Fibroblast of skin of right biceps (primary cell): ENCODE data around the gene CDADC1.
"Not testable (repeated sequence)": the region's sequence is repeated elsewhere in the genome, so short reads cannot be mapped to it uniquely, and the experiment has no call there.

Source experiments
- DNase-seq: peaks from one replicate; pipeline ENCODE4 v3.0.0-alpha.2; 2013

CDADC1 gene

DNA sequence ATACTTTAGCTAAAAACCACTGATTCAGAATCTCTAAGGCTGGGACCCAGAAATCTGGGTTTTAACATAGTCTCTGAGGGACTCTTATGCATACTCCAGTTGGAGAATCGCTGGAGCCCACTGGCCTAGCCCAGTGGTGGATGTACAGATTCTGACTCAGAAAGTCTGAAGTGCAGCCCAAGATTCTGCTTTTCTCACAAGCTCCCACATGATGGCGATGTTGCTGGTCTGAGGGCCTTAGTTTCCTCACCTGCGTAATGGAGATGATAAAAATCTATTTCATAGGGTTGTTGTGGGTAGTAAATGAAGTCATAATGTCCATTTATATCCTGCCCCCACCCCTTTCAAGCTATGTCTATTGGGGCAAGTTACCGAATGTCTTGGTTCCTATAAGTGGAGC, 7.7 kb upstream of the CDADC1 start:
- peak; percentile 23 for DNase-seq

DNA sequence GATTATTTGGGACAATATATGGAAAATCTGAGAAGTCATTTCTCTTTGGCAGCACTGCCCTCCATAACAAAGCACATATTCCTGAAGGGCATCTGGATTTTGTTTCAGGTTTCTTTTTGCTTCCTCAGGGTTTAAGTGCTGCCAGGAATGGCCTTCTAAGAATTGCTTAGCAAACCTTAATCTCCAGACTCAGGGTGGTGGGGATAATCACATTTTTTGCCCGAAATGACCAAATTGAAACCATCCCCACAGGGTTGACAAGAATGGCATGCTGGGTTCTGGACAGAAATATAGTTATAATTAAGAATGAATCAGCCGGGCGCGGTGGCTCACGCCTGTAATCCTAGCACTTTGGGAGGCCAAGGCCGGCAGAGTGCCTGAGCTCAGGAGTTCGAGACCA, 6.4 kb upstream of the CDADC1 start:
- no peak for DNase-seq

DNA sequence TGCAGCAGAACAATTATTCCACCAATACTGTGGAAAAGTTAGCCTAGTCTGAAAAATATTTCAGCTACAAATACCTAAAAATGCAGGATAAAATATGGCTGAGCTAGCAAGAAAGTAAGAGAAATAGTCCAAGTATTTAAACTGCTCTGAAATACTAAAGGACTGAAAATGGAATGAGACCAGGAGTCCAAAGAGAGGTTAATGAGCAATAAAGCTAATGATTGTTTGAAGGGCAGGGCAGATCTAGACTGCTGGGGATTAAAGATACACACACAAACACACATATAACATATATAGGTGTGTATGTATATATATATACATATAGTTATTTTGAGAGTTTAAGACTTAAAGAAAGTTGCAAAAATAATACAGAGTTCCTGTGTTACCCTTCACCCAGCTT, 2.6 kb upstream of the CDADC1 start:
- DNase-seq, result no peak

DNA sequence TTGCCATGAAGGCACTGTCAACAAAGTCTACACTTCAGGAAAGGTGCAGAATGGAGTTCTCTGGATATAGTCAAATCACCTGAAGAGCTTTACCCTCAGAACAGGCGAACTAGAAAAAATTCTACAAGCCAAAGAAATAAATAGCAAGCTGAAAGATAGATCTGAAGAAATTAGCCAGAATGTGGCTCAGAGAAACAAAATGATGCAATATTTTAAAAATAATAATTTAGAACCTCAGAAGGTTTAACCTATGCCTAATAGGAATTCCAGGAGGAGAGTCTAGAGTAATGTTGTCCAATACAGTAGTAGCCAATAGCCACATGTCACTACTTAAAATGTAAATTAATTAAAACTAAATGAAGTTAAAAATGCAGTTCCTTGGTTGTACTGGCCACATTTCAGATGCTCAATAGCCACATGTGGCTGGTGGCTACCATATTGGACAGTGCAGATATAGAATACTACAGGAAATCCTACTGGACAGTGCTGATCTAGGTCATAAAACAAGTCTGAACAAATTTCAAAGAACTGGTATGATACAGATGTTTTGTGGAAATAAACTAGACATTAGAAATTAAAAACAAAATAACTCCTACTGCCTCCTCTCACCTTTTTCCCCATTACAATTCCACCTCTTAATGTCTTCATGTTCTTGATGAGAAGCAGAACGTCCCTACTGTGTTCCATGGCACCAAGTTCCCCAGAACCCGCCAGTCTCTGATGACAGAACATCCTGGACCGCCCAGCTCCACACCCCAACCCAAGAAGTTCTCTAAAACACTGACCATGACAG, 679 bp upstream of the CDADC1 start:
- no peak for DNase-seq

DNA sequence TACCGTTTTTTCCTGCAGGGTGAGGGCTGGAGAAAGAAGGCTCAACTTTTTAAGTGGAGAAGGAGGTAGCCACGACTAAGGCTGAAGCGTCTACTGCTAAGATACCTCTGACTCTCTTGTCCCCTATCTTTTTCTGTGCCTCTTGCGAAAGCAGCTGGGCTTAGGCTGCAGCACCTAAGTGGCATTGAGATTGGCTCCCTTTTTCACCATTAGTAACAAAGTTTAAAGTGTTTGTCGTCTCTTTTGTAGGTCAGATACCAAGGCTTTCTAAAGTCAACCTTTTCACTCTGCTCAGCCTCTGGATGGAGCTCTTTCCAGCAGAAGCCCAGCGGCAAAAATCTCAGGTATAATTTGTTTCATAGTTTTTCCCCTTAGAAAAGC, 887 bp downstream of the CDADC1 start:
- DNase-seq, result no peak

DNA sequence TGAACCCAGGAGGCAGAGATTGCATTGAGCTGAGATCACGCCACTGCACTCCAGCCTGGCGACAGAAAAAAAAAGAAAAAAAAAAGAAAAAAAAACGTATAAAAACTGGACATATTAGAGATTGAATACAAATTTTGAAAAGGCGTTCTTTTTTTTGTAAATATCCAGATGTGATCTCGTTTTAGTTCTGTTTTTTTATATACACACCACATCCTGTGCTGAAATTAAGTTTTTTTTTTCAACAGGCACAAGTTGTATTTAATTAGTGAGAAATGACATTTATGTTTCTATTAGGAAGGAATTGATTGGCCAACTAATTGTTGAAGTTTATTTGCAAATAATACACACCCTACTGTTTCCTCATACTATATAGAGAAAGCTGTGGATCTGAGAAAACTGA, 3.6 kb downstream of the CDADC1 start:
- DNase-seq, result no peak

DNA sequence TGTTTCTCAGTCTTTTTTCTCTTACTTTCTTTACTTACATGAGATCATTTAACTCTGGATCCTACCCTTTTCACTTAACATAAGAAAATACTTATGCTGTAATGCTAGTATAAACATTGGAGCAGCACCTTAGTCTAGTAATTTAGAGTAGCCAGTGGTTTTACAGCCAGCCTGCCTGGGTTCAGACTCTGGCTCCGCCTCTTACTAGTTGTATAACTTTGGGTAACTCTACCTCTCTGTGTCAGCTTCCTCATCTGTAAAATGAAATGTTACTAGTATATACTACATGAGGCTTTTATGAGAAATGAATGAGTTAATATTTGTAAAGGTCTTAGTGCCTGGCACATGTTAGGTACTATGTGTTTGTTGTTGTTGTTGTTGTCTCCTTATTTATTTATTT, 5.6 kb downstream of the CDADC1 start:
- no peak for DNase-seq

DNA sequence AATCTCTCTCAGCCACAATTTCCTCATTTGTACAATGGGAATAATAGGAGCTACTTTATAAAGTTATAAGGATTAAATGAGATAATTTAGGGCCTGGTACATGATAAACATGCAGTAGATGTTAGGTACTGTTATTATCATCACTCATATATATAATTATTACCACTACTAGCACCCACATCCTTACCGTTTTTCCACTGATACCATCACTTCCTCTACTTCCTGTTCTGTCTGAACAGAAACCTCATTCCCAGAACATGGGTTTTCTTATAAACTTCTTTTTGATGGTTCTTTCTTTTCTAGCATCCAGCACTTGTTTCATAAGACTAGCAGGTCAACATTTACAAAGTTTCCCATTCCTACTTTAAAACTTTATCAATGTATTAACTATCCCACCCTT, 6.3 kb downstream of the CDADC1 start:
- DNase-seq, result no peak

DNA sequence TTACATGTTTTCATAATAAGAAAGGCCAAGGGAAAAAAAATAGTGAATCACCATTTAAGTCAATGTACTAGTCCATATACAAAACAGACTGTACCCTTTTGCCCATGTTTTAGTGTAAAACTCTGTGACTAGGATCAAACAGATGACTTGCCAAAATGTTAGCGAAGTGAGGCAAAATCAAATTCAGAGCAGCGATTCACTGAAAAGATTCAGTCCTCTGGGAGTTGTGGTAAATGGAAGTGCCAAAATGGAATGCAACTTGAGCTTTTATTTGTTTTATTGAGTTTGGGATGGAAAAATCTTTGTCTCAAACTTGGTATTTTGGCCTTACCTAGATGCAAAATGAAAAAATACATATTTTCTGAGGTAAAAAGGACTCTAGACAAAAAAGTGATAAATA, 9.1 kb downstream of the CDADC1 start:
- peak; percentile 48 for DNase-seq

DNA sequence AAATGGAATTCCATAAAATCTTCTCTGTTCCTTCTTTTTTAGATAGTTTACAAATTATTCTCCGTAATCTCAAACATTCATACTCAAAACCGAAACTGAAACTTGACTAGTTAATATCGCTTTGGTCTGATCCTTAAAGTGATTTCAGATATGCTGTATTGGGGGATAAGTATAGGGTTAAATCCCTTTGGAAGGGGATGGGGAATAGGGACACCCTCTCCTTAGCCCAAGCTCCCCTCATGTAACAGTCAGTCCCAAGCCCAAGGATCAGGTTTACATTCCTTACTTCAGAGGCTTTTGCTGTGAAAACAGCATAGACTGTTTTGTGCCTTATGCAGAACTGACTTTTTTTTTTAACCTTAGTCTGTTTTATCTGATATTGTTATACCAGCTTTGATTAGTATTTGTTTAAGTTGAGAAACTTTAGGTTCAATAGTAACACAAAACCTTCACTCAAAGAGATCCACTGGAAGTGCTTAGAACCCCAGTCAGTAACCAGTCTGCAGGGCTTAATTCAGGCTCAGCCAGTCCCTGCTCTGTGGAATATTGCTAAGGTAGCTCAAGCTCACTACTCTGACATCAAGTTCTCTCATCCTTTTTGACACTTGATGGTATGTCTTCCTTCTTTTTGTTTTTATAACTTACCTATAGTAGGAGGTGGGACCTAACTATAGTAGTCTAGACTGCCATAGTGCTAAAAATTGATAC, 10.5 kb downstream of the CDADC1 start:
- DNase-seq, result no peak

DNA sequence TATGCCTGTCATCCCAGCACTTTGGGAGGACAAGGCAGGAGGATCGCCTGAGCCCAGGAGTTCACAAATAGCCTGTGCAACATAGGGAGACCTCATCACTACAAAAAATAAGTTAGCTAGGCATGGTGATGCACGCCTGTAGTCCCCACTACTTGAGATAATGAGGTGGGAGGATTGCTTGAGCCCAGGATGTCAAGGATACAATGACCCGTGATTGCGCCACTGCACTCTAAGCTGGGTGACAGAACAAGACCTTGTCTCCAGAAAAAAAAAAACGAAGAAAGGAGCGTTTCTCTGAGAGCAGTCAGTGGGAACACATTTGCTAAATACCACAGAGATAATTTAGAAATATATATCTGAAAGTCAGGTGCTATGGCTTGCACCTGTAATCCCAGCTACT, 11.9 kb downstream of the CDADC1 start:
- no peak for DNase-seq

DNA sequence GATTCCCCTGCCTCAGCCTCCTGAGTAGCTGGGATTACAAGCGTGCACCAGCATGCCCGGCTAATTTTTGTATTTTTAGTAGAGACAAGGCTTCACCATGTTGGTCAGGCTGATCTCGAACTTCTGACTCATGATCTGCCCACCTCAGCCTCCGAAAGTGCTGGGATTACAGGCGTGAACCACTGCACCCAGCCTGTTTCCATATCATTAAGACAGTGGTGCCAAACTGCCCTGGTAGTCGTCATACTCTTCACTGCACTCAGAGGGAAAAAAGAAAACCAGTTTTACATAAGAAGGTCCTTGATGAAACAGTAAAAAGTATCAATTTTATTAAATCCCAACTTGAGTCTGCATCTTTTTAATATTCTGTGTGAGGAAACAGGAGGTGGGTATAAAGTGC, 14.9 kb downstream of the CDADC1 start:
- DNase-seq, result no peak

DNA sequence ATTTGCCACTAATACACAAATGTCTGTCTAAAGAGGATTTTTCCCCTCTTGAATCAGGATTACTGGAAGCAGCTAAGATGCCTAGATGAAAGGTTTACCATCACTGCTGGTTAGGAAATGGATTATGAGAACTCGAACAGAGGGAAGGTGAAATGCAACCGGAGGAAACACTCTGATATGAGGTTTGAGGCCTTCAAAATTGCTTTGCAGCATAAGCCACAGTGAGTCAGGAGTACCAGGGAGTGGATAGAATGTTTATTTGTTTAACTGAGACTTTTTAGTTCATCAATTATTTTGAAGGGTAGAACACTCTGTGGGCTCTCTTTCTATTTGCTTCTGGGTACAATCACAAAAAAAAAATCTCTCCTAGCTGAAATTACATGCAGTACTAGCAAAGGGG, 18.1 kb downstream of the CDADC1 start:
- peak; percentile 31 for DNase-seq

DNA sequence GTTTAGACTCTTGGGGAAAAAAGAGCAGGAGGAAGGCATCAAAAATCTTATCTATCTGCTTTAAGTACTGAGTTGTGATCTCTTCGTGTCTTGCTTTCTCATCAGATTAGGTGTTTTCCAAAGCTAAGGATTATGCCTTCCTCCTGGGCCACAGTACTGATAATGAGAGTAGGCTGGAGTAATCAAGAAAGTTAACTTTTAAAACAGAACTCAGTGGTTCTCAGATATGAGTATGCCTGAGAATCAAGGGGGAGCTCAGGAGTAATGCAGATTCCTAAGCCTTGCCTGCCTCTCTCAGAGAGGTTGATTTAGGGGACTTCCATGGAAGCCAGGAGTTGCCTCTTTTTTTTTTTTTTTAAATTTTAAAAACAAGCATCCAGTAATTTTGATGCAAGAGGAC, 23.5 kb downstream of the CDADC1 start:
- DNase-seq, result no peak

DNA sequence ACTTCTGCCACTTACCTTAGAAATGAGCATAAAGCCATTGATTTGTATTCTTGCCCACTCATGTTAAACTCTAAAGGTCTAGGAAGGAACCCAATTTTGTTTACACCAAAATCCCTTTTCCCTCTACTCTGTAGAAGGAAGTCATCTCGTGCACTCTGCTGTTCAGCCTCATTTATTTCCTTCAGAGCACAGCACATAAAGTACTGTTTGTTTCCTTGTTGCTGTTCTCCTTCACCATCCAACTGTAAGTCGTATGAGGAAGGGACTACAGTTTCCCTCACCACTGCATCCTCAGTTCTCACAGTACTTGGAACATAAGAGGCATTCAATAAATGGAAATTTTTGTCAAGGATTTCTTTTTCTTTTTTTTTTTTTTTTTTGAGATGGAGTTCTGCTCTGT, 24.6 kb downstream of the CDADC1 start:
- no peak for DNase-seq

DNA sequence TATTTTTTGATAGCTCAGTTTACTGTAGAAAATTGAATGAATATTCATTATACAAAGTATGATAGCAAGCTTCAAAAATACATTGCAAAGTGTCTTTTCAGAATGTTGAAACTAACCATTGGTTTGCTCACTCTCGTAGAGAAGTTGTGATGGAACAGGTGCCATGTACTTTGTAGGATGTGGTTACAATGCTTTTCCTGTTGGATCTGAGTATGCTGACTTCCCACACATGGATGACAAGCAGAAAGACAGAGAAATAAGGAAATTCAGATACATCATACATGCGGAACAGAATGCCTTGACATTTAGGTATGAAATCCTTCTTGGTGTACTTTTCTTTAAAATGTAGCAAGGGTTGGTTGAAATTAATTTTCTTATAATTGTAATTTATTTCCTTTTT, 30.5 kb downstream of the CDADC1 start:
- no peak for DNase-seq

DNA sequence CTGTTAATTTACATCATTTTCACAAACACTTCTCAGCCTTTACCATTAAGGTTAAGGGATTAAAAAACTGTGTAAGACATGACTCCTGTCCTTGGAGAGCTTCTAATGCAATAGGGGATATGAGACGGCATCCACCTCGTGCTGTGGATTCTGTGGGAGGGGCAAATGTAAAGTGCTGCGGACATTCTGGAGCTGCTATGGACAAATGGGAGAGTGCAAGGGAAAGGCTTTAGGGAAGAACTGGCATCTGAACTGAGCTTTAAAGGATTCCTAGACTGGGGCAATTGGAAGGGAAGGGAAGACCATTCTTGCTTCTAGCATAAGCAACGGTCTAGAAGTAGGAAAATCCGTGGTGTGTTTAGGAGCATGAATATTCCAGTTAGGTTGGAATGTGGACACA, 31.4 kb downstream of the CDADC1 start:
- DNase-seq, result no peak

DNA sequence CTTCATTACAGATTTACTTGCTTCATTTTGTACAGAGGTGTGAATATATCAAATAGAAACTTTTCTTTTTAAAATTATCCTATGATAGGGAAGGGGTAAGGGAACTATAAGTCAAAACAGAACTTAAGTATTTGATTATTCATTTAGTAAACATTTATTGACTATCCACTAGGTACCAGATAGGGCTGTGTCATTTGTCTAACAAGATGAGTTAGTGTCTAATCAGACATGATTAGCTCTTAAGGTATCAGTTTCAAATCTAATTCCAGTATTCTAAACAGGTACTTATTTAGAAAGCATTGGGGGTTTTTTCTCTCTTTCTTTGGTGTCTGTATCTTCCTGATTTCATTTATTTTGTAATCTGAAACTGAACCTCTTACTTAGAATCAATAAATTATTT, 32.2 kb downstream of the CDADC1 start:
- no peak for DNase-seq

DNA sequence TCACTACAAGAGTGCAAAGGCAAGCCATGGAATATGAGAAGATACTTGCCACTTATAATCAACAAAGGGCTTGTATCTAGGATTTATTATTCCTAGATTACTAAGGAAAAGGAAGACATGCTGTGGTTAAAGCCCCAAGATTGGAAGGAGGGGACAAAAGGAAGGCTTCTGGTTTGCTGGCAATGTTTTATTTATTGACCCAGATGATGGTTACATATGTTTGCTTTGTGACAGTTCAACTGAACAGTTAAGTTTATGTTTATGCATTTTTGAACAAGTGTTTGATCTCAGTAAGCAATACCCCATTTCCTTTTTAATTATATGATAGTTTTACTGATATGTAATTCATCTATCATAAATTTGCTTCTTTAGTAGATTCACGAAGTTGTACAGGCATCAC, 40.3 kb downstream of the CDADC1 start:
- DNase-seq, result no peak

DNA sequence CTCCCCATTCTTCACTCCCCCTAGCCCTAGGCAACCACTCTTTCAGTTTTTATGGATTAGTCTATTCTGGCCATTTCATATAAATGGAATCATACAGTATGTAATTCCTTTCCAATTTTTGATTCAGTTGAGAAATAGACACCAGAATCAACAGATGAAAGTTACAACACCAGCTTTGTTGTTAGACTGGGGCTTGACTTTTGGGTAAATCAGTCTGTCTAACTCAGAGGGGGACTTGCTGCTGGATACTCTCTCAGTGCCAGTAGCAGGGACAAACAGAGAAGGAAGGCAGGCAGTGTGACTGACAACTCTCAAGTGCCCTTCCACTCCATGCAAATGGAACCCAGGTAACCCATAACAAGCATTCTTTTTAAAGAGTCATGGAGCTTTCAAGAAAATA, 40.7 kb downstream of the CDADC1 start:
- DNase-seq, result no peak

DNA sequence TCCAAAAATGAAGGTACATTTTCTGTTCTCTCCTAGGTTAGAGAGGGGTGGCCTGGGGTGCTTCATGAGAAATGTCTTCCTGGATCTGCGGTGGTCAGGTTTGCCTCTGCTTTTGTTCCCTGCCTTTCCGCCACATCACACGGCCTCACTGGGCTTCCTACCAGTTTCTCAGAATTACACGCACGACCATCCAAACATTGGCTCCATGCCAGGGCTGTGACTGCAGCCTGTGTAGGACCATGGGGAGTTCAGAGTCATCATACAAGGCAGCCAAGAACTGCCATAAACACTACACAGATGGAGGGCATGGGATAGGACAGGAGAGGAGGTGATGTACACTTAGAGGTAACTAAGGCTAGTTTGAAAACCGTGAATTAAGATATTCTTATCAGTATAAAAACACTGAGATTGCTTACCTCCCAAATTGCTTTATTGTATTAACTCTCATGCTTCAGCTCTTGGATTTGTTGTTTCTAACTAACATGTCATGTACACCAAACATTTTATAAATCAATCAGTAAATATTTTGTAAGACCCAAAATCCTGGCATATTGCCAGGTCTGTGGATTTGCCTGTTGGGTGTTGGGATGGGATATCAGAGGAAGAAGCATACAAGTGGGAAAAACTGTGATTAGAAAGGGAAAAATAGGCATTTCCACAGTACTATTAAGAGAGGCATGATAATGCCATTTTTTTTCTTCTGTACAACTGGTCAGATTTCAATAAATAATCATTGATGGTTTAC, 45.2 kb downstream of the CDADC1 start:
- DNase-seq, result peak; percentile 62

DNA sequence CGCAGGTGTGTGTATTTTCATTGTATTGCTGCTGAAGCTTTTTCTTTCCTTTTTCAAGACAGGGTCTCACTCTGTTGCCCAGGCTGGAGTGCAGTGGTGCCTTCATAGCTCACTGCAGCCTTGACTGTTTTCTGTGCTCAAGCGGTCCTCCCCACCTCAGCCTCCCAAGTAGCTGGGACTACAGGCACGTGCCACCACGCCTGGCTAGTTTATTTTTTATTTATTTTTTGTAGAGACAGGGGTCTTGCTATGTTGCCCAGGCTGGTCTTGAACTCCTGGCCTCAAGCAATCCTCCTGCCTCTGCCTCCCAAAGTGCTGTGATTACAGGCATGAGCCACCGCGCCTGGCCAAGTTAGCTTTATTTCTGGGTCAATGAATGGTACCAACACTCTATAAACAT, 47.0 kb downstream of the CDADC1 start:
- DNase-seq, result not testable (repeated sequence)

DNA sequence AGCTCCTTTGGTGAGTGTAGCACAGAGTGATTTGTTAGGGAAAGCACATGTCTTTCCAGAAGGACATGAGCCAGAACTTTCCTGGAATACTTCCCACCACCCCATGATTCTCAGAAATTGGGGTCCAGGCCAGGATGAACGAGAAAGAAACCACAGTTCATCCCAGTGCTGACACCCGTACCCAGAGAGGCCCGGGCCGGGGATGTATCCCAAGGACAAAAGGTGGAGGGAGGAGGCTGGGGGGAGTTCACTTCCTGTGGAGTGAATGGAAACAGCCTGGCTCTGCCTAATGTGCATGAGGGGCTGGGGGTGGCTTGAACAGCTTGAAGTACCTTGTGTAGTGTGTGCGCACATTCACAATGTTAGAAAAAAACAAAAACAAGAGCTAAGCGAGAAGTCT, 47.5 kb downstream of the CDADC1 start:
- no peak for DNase-seq

DNA sequence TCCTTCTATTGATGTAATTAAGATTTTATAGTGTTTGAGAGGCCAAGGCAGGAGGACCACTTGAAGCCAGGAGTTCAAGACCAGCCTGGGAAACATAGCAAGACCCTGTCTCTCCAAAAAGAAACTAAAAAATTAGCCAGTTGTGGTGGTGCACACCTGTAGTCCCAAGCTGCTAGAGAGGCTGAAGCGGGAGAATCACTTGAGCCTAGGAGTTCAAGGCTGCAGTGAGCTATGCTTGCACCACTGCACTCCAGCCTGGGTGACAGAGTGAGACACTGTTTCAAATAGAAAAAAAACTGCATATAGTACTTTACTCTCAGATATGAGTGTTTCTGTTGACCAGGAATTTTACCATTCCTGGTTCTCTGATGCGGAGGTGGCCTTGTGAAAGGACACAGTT, 48.9 kb downstream of the CDADC1 start:
- DNase-seq, result no peak
